Endothelial cell (in vitro differentiated cells): Measurements from ENCODE around the gene KRTAP5-11. TPM values are rescaled to one million over a fixed set of nuclear protein-coding genes. Genes with fewer than 3 reads are reported as not detected.
"Not testable (repeated sequence)": the region's sequence is repeated elsewhere in the genome, so short reads cannot be mapped to it uniquely, and the experiment has no call there.

ENCODE experiments used
- DNase-seq: peaks from one replicate; pipeline ENCODE4 v3.0.0; 2021; ENCODE audit warnings: low spot score
- H3K27ac Mint-ChIP-seq: one replicate; pipeline ENCODE4 v1.8.0; 2021; ENCODE audit warnings: mixed read lengths, inconsistent platforms; ENCODE audit not compliant: unreplicated experiment
- H3K27me3 Mint-ChIP-seq: one replicate; pipeline ENCODE4 v1.8.0; 2021; ENCODE audit warnings: mild to moderate bottlenecking, moderate library complexity, mixed read lengths, inconsistent platforms; ENCODE audit not compliant: unreplicated experiment
- H3K36me3 Mint-ChIP-seq: one replicate; pipeline ENCODE4 v1.8.0; 2021; ENCODE audit warnings: mild to moderate bottlenecking, low read depth, mixed read lengths, inconsistent platforms; ENCODE audit not compliant: unreplicated experiment
- H3K4me1 Mint-ChIP-seq: one replicate; pipeline ENCODE4 v1.8.0; 2021; ENCODE audit warnings: mild to moderate bottlenecking, mixed read lengths, inconsistent platforms; ENCODE audit not compliant: unreplicated experiment
- H3K4me3 Mint-ChIP-seq: one replicate; pipeline ENCODE4 v1.8.0; 2021; ENCODE audit warnings: mild to moderate bottlenecking, mixed read lengths, inconsistent platforms; ENCODE audit not compliant: unreplicated experiment
- H3K9me3 Mint-ChIP-seq: one replicate; pipeline ENCODE4 v1.8.0; 2021; ENCODE audit warnings: mixed read lengths, inconsistent platforms; ENCODE audit not compliant: unreplicated experiment
- CTCF ChIP-seq: fragments of 200-600 bp; sonication (generic); IDR thresholded peaks from one replicate; pipeline ENCODE4 v1.5.0; 2021; ENCODE audit warnings: antibody characterized with exemption; ENCODE audit not compliant: unreplicated experiment
- long read RNA-seq: library from polyadenylated mRNA; unstranded; transcript quantifications from one replicate; pipeline ENCODE4 v2.0.0, GENCODE V29; 2020; ENCODE audit not compliant: unreplicated experiment
- total RNA-seq: library from RNA; stranded (reverse); fragmentation: NEBNext Ultra II Directional; extraction: Animal tissue kit (Norgen Biotek cat#: 25700); gene quantifications from one replicate; pipeline ENCODE4 v1.2.1, GENCODE V29; 2021; ENCODE audit not compliant: unreplicated experiment

KRTAP5-11 gene
- not detected for total RNA-seq
- long read RNA-seq: 0 reads

- Mint-ChIP-seq H3K36me3 (no peaks in the 10 kb centered on the region), H3K4me3 (no peak within 1 kb of the TSS), H3K9me3 (no peaks in the 10 kb centered on the region), H3K27me3 (peaks cover 1% of the 10 kb centered on the region), H3K27ac (no peak within 1 kb of the TSS), H3K4me1 (peaks cover 25% of the 10 kb centered on the region)
- TF ChIP-seq CTCF: no peak
- DNase-seq: no peak
Observed at GRCh38 chr11:71582309-71582895, at the start of gene KRTAP5-11. TSS of gene KRTAP5-11 (minus strand) at chr11:71582875. CDS start at chr11:71582837, 38 bp downstream.

GRCh38 chr11:71631551-71631950 lies 48.9 kb upstream of the KRTAP5-11 start:
- H3K27me3 Mint-ChIP-seq, H3K36me3 Mint-ChIP-seq, H3K4me1 Mint-ChIP-seq, H3K9me3 Mint-ChIP-seq, H3K4me3 Mint-ChIP-seq, H3K27ac Mint-ChIP-seq, DNase-seq: not testable (repeated sequence)

GRCh38 chr11:71630071-71630470 lies 47.4 kb upstream of the KRTAP5-11 start:
- not testable (repeated sequence) for H3K27ac Mint-ChIP-seq, H3K4me1 Mint-ChIP-seq, H3K9me3 Mint-ChIP-seq, H3K4me3 Mint-ChIP-seq, H3K27me3 Mint-ChIP-seq, DNase-seq, H3K36me3 Mint-ChIP-seq

- not testable (repeated sequence) for H3K36me3 Mint-ChIP-seq, DNase-seq, H3K9me3 Mint-ChIP-seq, H3K4me1 Mint-ChIP-seq, H3K27me3 Mint-ChIP-seq, H3K4me3 Mint-ChIP-seq, H3K27ac Mint-ChIP-seq
Observed at GRCh38 chr11:71628943-71629342, 46.3 kb upstream of the KRTAP5-11 start.

- not testable (repeated sequence) for DNase-seq, H3K9me3 Mint-ChIP-seq, H3K27me3 Mint-ChIP-seq, H3K36me3 Mint-ChIP-seq, H3K4me1 Mint-ChIP-seq, H3K27ac Mint-ChIP-seq, H3K4me3 Mint-ChIP-seq
Observed at GRCh38 chr11:71623226-71623625, 40.6 kb upstream of the KRTAP5-11 start.

GRCh38 chr11:71622561-71622960 lies 39.9 kb upstream of the KRTAP5-11 start:
- H3K27ac Mint-ChIP-seq, H3K9me3 Mint-ChIP-seq, H3K27me3 Mint-ChIP-seq, H3K4me3 Mint-ChIP-seq, H3K4me1 Mint-ChIP-seq, DNase-seq, H3K36me3 Mint-ChIP-seq: not testable (repeated sequence)

GRCh38 chr11:71615003-71615402 lies 32.3 kb upstream of the KRTAP5-11 start:
- not testable (repeated sequence) for H3K4me3 Mint-ChIP-seq, H3K9me3 Mint-ChIP-seq, H3K27me3 Mint-ChIP-seq, DNase-seq, H3K36me3 Mint-ChIP-seq, H3K27ac Mint-ChIP-seq, H3K4me1 Mint-ChIP-seq

- not testable (repeated sequence) for H3K4me1 Mint-ChIP-seq, H3K36me3 Mint-ChIP-seq, H3K27ac Mint-ChIP-seq, H3K27me3 Mint-ChIP-seq, DNase-seq, H3K9me3 Mint-ChIP-seq, H3K4me3 Mint-ChIP-seq
Observed at GRCh38 chr11:71614366-71614917, 31.8 kb upstream of the KRTAP5-11 start.

GRCh38 chr11:71613931-71614330 lies 31.3 kb upstream of the KRTAP5-11 start:
- not testable (repeated sequence) for H3K27me3 Mint-ChIP-seq, H3K36me3 Mint-ChIP-seq, H3K9me3 Mint-ChIP-seq, DNase-seq, H3K27ac Mint-ChIP-seq, H3K4me1 Mint-ChIP-seq, H3K4me3 Mint-ChIP-seq

GRCh38 chr11:71611218-71611910 lies 28.7 kb upstream of the KRTAP5-11 start:
- H3K4me1 Mint-ChIP-seq, H3K27me3 Mint-ChIP-seq, H3K27ac Mint-ChIP-seq, DNase-seq, H3K9me3 Mint-ChIP-seq, H3K4me3 Mint-ChIP-seq, H3K36me3 Mint-ChIP-seq: not testable (repeated sequence)

GRCh38 chr11:71608272-71608671 lies 25.6 kb upstream of the KRTAP5-11 start:
- H3K27me3 Mint-ChIP-seq: peaks cover 14% of the 10 kb centered on the region
- H3K9me3 Mint-ChIP-seq, H3K4me1 Mint-ChIP-seq, DNase-seq, H3K36me3 Mint-ChIP-seq, H3K4me3 Mint-ChIP-seq, H3K27ac Mint-ChIP-seq: not testable (repeated sequence)
